DND-41 (cell line): ENCODE measurements around the gene CSHL1.
"Not testable (repeated sequence)": the region's sequence is repeated elsewhere in the genome, so short reads cannot be mapped to it uniquely, and the experiment has no call there.

Source experiments
- EZH2 ChIP-seq: IDR thresholded peaks from 3 replicates; pipeline ENCODE4 v1.6.1; 2012; ENCODE audit warnings: borderline replicate concordance, low read depth, mild to moderate bottlenecking, moderate library complexity, low read length, inconsistent platforms; ENCODE audit not compliant: severe bottlenecking
- TF ChIP-seq, protein P1 (sequence below): IDR thresholded peaks from 2 replicates; pipeline ENCODE4 v1.5.1; 2012; ENCODE audit warnings: borderline replicate concordance, low read length, moderate library complexity, mild to moderate bottlenecking; ENCODE audit not compliant: poor library complexity, severe bottlenecking; ENCODE audit errors: extremely low read depth

DNA sequence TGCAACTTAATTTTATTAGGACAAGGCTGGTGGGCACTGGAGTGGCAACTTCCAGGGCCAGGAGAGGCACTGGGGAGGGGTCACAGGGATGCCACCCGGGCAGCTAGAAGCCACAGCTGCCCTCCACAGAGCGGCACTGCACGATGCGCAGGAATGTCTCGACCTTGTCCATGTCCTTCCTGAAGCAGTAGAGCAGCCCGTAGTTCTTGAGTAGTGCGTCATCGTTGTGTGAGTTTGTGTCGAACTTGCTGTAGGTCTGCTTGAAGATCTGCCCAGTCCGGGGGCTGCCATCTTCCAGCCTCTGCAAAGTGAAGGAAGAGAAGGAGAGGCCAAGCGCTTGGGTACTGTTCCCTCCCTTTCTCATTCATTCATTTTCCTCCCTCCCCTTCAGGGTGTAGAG, 6.1 kb upstream of the CSHL1 start:
- TF ChIP-seq, protein P1, sequence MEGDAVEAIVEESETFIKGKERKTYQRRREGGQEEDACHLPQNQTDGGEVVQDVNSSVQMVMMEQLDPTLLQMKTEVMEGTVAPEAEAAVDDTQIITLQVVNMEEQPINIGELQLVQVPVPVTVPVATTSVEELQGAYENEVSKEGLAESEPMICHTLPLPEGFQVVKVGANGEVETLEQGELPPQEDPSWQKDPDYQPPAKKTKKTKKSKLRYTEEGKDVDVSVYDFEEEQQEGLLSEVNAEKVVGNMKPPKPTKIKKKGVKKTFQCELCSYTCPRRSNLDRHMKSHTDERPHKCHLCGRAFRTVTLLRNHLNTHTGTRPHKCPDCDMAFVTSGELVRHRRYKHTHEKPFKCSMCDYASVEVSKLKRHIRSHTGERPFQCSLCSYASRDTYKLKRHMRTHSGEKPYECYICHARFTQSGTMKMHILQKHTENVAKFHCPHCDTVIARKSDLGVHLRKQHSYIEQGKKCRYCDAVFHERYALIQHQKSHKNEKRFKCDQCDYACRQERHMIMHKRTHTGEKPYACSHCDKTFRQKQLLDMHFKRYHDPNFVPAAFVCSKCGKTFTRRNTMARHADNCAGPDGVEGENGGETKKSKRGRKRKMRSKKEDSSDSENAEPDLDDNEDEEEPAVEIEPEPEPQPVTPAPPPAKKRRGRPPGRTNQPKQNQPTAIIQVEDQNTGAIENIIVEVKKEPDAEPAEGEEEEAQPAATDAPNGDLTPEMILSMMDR = not testable (repeated sequence)
- not testable (repeated sequence) for TF ChIP-seq EZH2
